Activated CD4-positive, CD25-positive, alpha-beta regulatory T cell treated with anti-CD3 and anti-CD28 coated beads, Interleukin-2, amount 50 U/mL, for 72 hours (primary cell): ENCODE measurements around the gene AIG1.

ENCODE experiments used
- DNase-seq: peaks from one replicate; pipeline ENCODE4 v3.0.0; 2021

The AIG1 gene

GRCh38 chr6:143098054-143098671, 37.5 kb downstream of the AIG1 start:
- DNase-seq = no peak

- no peak for DNase-seq
Measured at GRCh38 chr6:143099647-143100046, 39.0 kb downstream of the AIG1 start.

GRCh38 chr6:143100429-143100828, 39.7 kb downstream of the AIG1 start:
- no peak for DNase-seq

GRCh38 chr6:143103916-143104315, 43.2 kb downstream of the AIG1 start:
- DNase-seq = no peak

GRCh38 chr6:143107440-143107839, 46.8 kb downstream of the AIG1 start:
- no peak for DNase-seq

GRCh38 chr6:143107911-143108761, 47.4 kb downstream of the AIG1 start:
- no peak for DNase-seq

- DNase-seq = no peak
Measured at GRCh38 chr6:143109196-143109595, 48.5 kb downstream of the AIG1 start.

- no peak for DNase-seq
Measured at GRCh38 chr6:143110572-143110971, 49.9 kb downstream of the AIG1 start.

- no peak for DNase-seq
Measured at GRCh38 chr6:143110996-143111395, 50.3 kb downstream of the AIG1 start.

GRCh38 chr6:143111443-143111842, 50.8 kb downstream of the AIG1 start:
- DNase-seq = no peak

GRCh38 chr6:143112084-143112768, 51.5 kb downstream of the AIG1 start:
- DNase-seq = no peak

- no peak for DNase-seq
Measured at GRCh38 chr6:143112837-143113236, 52.1 kb downstream of the AIG1 start.

GRCh38 chr6:143115728-143116127, 55.0 kb downstream of the AIG1 start:
- no peak for DNase-seq

- no peak for DNase-seq
Measured at GRCh38 chr6:143117108-143117507, 56.4 kb downstream of the AIG1 start.

GRCh38 chr6:143119260-143119659, 58.6 kb downstream of the AIG1 start:
- DNase-seq = no peak

GRCh38 chr6:143123081-143123480, 62.4 kb downstream of the AIG1 start:
- DNase-seq = no peak

- no peak for DNase-seq
Measured at GRCh38 chr6:143123941-143124340, 63.3 kb downstream of the AIG1 start.

- no peak for DNase-seq
Measured at GRCh38 chr6:143125455-143125854, 64.8 kb downstream of the AIG1 start.

- no peak for DNase-seq
Measured at GRCh38 chr6:143125864-143126573, 65.3 kb downstream of the AIG1 start.

GRCh38 chr6:143126574-143126941, 65.9 kb downstream of the AIG1 start:
- DNase-seq = no peak

- no peak for DNase-seq
Measured at GRCh38 chr6:143127941-143128680, 67.4 kb downstream of the AIG1 start.

GRCh38 chr6:143128681-143129015, 68.0 kb downstream of the AIG1 start:
- no peak for DNase-seq

- no peak for DNase-seq
Measured at GRCh38 chr6:143130928-143131327, 70.2 kb downstream of the AIG1 start.
